Smooth muscle cell of the brain vasculature (primary cell): ENCODE results near the gene MTFMT.
"Not testable (repeated sequence)": the region's sequence is repeated elsewhere in the genome, so short reads cannot be mapped to it uniquely, and the experiment has no call there.

ENCODE experiments used
- DNase-seq: peaks from one replicate; pipeline ENCODE4 v3.0.0-alpha.2; 2012; ENCODE audit warnings: low read depth, low spot score

Gene MTFMT

DNA sequence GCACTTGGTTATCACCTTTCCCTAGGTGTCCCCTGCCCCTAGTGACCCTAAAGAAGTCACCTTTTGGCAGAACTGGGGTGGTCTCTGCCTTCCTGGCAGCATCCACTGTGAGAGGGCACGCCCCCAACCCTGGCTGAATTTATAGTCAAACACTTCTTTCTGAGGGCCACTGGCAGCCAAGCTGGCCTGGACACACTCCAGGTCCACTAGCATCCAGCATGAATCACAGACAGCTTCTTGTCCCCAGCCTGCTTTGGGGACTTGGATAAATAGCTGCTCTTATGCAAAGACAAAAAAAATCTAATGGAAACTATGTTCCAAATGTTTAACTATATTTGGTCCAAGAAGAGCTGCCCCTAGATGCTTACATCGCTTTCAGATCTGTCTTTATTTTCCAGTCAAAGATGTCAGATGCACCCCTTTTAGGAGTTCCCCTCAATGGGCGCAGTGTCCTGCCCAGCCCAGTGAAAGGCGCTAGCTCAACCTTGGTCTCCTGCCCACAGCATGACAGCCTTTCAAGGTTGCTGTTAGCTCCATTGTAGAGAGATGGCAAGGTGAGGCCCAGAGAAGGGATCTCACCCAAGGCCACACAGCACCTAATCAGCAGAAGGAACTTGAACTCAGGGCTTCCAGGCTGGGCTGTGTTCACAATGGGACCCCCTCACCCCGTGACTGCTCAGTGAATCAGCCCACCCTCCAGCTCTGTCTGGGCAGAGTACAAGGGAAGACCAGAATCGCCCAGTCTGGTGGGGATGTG is 31.4 kb upstream of the MTFMT start:
- DNase-seq = no peak

DNA sequence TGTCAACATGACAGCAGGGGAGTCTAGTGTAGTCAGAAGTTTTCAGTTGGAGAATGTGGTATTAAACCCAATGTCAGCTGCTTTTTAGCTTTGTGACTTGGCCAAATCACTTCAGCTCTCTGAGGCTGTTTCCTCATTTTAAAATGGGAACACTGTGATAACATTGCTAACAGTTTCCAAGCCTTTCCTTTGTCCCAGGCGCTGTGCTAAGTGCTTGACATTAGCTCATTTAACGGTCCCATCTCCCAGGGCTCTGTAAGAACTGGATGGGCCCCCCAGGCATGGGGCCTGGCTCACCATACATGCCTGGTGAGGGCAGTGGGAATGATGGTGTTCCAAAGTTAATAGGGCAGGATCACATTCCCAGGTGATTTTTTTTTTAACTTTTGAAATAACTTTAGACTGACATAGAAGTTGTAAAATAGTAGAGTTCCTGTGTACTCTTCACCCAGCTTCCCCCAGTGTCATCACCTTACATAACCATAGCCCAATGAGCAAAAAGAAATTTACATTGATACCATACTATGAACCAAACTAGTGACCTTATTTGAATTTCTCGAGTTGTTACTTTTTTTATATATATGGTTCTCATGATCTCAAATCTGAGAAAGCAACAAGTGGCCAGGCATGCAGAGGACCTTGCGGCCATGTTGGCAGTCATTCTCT is 30.6 kb upstream of the MTFMT start:
- DNase-seq = no peak

DNA sequence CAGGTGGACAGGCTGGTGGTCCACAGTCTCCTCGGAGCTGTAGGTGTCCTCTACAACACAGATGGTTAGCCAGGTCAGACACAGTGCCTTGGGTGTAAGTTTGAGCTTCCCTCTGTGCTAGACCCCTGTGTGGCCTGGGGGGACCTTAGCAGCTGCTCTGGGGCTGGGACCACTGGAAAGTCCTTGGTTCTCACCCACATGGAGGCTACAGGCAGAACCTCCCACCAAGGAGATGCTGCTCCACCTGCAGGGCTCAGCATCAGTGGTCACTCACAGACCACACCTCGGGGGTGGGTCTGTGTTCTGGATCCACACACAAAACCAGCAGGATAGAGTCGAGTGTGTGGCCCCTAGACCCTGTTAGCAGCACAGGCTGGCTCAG is 29.9 kb upstream of the MTFMT start:
- DNase-seq = no peak

DNA sequence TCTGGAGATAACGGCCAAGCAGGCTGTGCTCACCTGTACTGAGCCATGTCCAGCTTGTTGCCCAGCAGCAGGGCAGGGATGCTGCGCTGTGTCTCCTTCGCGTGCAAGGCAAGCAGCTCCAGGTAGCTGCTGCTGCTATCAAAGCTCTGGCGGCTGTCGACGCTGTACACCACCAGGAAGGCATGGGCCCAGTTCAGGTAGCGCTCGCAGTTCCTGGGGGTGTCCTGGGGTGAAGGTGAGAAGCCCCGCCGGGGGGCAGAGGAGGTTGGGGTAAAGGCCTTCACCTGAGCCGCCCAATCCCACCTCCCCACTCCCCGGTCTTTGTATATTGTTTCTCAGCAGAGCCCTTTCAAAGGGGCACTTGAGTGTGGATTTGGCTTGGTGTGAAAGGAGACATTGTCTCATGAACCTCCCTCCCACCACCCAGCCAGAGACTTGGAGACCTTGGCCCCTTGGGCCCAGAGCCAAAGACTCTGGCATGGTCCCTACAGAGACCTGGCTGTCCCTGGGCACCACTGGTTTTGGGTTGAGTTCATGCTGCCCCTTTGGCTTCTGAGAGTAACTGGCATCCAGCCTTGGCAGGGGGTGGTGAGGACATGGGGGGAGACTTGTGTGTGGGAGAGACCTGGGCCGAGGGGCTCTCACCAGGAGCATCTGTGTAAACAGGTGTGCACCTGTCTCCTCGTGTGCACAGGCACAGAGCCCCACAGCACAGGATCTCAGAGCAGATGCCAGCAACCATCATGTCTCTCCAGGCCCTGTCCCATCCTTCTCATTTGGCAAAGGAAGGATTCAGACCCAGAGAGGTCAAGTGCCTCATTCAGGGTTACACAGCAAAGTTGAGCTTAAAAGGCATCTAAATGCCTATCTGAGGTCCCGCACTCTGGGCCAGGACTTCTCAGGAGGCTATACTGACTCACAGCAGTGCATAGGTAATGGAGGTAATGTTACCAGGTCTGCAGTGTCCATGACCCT is 29.2 kb upstream of the MTFMT start:
- DNase-seq = no peak

DNA sequence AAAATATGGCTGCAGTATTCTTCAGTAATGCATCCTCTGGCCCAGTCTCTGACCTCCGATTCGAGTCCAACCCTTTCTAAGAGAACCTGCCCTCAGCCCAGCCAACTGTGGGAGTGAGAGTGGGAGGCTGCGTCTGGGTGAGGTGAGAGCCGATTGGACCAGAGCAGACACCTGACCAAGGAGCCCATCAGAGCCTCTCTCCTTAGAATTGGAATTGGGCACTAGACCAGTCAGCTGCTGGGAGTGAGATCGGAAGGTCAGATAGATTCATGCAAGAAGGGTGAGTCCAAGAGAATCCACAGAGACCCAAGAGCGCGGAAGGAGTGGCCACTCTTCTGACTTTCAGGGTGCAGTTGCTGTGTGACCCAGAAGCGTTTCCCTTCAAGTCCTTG is 28.1 kb upstream of the MTFMT start:
- DNase-seq = no peak

DNA sequence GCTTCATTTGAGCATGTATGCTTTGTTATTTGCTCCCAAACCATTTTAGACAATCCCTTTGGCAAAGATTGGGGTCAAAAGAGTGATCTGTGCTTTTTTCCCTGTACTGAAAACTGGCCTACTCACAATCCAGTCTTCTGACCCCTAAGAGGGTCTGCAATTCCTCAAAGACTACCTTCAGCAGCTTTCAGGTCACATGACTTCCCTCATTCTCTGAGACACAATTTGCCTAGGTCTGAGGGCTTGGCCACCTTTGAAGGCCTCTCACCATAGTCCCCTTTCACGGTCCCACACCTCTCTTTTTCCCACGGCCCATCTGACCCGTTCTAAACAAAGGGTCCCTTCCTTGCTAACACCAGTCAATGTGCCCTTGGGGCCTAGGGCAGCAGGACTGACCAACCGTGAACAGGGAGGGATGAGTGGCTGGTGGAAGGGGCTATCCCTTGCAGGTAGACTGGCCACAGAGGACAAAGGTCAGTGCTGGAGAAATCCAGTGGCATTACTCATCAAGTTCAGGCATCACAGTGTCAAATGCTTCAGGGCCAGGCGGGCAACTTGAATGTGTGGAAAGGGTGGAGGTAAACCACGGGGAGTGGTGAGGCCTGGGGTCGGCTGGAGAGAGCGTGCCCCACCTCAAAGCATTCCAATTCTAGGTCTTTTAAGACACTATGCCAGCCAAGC is 27.6 kb upstream of the MTFMT start:
- no peak for DNase-seq

DNA sequence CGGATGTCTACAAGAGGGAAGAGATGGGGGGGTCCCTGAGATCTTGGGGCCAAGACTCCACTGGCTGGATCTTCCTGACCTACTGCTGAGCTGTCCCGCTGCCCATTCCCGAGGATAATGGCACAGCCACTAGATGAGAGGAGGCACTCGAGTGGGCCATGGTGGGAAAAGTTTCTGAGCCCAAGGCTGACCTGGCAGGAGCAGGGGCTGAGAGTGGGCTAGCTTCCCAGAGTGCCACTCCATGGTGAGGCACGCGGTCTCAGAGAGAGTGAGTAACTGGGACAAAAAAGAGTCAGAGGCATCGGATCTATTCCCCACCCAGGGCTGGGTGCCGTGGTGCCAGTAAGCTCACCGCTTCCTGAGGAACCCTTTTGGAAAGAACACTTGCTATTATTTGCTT is 26.7 kb upstream of the MTFMT start:
- DNase-seq = no peak

DNA sequence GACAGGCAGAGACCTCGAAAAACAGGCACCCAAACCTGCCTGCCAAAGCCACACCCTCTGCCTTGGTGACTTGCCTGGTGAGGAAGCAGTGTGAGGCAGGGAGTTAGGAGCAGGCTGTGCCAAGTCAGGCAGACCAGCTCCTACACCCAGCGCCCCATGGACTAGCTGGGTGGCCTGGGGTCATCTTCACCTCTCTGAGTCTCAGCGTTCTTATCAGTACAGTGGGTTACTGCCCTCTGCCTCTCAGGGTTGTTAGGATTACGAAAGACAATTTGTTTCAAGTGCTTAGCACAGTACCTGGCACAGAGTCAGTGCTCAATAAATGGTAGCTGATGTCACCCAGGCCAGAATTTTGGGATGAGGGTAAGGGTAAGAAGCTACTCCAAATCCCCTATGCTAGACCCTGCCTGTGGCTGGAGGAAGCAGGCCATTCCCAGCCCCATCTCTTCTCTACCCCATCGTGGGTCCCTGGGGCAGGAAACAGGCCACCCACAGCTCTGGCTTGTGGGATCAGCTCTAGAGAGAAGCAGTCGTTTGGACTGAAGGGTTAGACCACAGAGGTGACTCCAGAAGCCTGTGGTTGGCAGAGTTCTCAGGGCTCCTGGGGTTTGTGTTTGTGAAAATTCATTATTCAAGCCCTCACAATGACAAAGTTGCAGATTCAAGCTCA is 25.9 kb upstream of the MTFMT start:
- DNase-seq = no peak

DNA sequence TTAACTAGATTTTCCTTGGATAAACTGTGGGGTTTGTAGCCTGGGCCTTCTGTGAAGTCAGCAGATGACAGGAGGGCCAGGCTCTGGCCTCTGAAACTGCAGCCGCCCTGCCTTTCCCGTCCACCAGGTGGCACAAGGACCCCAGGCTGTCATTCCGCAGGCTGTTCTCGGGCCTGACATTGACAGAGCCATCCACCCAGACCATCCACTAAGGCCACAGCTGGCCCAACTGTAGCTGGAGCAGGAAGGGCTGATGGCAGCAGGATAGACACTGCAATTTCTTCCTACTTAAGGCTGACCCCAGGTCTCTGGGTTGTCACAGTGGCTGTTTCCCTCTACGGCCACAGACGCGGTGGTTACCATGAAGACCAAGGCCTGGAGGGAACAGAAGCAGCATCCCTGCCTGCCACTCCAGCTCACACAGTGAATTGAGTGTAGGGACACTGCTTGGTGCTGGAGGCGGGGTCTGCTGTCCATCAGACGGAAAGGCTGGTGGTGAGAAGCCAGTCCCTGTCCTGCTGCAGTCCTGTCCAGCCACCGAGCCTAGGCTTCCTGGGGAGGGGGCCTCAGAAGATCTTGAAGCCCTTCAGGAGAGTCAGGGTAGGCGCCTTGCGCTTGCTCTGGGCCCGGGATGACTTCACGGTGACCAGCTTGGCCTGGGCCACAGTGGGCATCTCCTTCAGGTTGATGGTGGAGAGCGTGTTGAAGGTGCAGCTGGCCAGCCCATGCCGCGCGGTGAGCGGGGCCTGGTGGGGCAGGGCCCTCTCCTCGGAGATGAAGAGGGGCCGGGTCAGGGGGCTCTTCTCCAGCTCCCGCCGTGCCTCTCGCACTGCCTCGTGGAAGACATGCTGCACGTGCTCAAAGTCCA is 25.1 kb upstream of the MTFMT start:
- DNase-seq = no peak

DNA sequence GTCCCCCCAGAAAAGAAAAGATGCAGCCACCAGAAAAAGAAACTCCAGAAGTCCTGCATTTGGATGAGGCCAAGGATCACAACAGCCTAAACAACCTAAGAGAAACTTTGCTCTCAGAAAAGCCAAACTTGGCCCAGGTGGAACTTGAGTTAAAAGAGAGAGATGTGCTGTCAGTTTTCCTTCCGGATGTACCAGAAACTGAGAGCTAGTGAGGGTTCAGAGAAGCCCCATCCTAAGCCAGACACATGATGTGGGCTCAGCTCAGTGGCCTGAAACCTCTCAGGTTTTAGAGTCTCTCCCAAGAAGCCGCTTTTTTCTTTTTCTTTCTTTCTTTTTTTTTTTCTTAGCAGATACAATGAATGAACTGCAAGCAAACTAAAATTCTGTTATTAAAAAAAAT is 23.5 kb upstream of the MTFMT start:
- no peak for DNase-seq

DNA sequence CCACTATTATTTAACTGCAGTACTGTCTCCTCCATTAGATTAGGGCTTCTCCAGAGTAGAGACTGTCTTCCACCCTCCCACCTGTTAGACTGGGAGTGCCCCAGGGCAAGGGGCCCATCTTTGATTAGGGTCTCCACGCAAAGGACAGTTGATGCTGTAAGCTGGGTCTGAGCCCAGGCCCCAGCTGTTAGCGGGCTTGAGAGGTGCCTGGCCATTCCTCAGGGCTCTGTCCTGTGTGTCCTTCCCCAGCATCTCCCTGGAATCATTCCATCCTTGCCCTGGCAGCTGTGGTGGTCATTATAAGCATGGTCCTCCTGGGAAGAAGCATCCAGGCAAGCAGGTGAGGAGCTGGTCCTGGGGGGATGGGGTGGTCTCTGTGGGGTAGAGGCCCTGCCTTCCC is 21.8 kb upstream of the MTFMT start:
- DNase-seq = no peak

DNA sequence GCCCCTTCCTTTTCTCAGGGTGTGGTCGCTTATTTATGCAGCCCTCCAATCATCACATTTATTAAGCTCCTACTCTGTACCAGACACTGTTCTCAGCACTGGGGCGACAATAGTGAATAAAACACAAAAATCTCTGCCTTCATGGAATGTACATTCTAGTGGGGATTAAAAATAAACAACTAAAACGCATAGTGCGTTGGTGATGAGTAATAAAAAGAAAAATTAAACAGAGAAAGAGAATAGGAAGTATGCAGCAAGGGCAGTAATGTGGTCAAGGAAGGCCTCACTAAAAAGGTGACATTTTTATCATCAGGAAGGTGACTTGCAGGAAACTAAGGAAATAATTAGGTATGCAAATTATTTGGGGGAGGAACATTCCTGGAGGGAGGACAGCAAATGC is 20.8 kb upstream of the MTFMT start:
- DNase-seq = no peak

DNA sequence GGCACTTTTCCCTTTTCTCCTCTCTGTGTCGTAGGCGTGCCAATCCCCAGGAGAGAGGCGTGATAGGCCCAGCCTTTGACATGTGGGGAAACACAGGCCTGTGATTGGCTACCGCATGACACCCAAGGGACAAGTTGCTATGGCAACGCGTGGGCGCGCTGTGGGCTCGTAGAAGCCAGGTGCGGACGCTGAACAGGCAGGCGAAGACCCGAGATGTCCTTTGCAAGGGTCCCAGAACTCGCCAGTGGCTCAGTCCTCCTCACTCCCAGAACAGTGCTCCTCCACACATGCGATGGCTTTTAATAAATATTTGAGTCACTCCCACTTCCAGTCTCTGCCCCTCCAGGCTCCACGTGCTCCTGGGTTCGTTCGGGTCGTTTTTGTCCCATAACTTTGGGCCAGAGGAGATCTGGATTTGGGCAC is 20.0 kb upstream of the MTFMT start:
- peak; percentile 78 for DNase-seq

DNA sequence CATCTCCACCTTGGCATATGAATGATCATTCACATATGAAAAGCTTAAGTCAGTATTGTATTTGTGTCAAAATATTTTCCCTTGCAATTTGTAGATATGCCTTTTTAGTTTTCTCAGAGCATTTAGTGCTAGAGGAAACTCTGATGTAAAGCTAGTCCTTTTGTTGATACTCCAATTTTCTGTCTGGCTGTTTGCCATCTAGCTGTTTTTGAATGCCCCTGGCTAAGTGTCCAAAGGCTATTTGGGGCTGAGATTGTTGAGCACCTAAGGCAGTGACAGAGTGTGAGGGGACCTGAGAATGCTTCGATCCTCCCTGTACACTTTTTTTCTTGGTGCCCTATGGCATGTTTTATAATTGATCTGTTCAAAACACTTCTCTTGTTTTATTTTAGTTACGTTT is 18.8 kb upstream of the MTFMT start:
- DNase-seq = no peak

DNA sequence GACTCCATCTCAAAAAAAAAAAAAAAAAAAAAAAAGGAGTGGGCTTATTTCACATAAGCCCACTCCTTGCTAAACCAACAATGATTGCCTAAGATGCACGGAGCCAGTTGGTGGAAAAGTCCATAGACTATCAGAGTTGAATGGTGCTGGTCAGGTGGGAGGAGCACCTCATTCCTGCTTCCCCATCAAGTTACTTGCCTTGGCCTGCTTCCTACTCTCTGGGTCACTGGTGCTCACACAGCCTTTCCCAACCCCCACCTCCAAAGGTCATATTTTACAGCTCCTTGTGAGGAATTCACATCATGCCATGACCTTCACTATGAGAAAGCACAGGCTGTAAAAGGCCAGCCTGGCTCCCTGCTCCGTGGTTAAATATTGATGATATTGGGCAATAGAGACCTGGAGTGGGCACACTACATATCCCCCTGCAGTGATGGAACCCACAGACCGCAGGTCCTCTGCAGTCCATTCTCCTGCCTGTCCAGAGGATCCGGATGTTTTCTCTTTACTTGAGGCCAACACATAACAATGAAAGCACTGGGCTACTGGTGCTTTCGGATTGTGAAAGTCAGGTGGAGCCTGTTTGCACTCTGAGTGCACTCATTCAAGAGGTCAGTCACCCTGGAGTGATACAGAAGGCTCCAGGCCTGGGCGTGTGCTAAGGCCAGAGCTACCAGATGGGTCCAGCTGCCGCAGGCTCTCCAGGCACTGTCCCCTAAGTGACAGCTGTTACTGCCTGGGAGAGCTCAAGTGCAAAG is 15.5 kb upstream of the MTFMT start, which contains the start of gene SLC51B:
Gene SLC51B (plus strand): TSS at position 664 of the 758 bp plus-strand sequence. CDS start 4,618 bp downstream, outside the sequence.
- DNase-seq = no peak

DNA sequence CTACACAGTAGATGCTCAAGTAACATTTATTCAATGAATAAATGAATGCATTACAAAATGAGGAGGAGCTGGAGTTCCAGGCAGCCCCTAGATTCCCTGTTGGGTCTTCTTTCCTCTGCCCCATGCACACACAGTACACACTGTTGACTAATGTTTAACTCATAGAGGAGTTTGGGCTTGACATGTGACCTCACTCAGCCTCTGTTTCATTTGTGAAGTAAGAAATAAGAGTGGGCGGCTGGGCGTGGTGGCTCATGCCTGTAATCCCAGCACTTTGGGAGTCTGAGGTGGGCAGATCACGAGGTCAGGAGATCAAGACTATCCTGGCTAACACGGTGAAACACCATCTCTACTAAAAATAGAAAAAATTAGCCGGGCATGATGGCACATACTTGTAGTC is 14.8 kb upstream of the MTFMT start:
- DNase-seq = not testable (repeated sequence)

DNA sequence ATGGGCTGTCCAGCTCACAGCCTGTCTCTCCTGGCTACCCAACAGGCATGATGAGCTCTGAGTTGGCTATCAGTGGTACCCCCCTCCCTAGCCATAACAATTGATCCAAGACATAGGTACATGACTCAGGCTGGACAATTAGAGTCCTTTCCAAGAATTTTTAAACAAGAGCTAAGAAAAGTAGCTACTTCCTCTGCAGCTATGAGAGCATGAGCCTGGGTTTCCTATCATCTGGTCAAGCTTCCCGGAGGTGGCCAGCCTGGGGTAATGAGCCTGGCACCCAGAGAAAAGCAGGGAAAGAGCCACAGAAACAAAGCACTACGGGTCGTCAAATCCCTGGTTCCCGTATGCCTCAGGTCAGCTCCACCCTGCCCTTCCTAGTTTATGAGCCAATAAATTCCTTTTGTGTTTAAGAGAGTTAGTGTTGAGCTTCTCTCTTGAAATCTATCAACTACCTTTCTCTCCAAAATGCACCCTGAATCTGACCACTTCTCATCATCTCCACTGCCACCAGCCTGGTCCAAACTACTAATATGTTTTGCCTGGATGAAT is 13.4 kb upstream of the MTFMT start:
- no peak for DNase-seq

DNA sequence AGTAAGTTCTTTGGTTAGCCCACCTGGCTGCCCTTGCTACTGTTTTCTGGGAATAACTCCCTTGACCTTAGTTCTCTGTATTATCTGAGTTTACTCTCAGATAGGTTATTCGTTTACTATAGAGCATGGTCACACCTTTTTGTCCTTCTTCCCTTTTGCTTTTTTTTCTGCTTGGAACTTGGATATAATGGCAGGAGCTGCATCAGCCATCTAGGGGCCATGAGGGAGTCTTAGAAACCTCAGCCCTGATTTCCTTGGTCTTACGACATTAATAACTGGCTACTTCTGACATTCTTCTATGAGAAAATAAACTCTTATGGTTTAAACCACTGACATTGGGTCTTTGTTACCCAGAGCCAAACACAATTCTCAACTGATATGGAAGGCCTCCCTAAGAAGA is 12.3 kb upstream of the MTFMT start:
- DNase-seq = no peak

DNA sequence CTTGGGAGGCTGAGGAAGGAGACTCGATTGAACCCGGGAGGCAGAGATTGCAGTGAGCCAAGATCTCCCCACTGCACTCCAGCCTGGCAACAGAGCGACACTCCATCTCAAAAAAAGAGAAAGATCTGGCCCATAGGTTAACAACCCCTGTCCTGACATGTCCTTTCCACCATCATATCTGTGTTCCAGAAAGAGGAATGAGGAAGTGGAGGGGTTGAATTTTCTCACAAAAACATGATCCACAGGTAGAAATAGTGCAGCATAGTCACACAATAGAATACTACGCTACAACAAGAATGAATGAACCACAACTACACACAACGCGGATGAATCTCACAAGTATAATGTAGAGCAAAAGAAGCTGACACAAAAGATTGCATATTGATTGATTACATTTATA is 11.0 kb upstream of the MTFMT start:
- no peak for DNase-seq
